HG02970 (cell line): ENCODE data around the gene FXYD6.

ENCODE experiments used
- ATAC-seq: cut with Tn5 transposase; IDR thresholded peaks from one replicate; pipeline ENCODE4 v1.9.1; 2021; ENCODE audit warnings: mild to moderate bottlenecking, moderate library complexity, moderate number of reproducible peaks; ENCODE audit not compliant: unreplicated experiment, low FRiP score

FXYD6 gene

DNA sequence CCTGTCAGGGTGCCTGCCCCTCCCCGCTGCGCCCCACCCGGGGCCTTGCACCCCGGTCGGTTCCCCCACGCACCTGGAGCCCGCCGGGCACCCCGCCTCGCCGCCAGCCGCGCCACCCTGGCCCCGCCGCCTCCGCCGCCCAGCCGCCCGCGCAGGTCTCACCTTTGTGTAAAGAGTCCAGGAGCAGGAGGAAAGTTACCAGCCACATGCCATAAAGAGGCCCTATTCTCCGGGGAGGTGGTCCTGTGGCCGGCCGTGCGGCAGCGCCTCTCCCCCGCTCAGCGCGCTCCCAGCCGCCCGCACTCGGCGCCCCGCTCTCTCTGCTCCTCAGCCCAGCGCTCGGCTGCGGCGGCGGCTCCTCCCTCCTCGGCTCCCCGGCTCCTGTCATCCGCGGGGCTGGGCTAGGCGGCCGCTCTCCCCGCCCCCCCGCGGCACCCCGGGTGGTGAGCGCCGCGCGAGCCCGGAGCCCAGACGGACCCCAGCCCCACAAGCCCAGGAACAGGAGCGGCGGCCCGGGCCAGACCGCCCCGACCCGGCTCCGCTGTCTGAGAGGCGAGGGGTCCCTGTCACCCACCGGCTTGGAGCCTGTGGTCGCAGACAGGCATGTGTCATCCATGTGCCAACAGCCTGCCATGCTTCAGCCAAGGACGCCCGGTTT, 79.5 kb downstream of the FXYD6 start, which contains the start of gene DSCAML1:
Gene DSCAML1, minus strand, starts transcription at position 345 of the 658 bp plus-strand sequence. Its CDS starts 137 bp downstream, at position 208.
- no peak for ATAC-seq

DNA sequence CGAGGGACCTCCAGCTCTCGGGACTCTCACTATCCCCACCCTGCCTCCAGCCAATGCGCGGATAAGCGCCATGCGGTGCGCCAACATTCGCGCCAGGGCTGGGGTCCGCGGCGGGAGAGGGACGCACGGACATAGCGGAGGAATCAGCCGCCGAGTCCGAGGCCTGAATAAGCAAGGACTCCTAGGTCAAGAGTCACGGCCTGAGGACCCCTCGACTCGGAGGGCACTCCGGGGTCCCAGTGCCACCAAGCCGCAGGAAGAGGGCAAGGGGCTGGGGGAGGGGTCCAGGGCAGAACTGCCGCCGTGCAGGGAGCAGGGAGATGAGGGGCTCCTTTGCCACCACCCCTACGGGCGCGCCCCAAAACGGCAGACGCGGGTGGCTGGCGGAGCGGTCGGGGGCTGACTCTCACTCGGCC, 80.0 kb downstream of the FXYD6 start:
- no peak for ATAC-seq

DNA sequence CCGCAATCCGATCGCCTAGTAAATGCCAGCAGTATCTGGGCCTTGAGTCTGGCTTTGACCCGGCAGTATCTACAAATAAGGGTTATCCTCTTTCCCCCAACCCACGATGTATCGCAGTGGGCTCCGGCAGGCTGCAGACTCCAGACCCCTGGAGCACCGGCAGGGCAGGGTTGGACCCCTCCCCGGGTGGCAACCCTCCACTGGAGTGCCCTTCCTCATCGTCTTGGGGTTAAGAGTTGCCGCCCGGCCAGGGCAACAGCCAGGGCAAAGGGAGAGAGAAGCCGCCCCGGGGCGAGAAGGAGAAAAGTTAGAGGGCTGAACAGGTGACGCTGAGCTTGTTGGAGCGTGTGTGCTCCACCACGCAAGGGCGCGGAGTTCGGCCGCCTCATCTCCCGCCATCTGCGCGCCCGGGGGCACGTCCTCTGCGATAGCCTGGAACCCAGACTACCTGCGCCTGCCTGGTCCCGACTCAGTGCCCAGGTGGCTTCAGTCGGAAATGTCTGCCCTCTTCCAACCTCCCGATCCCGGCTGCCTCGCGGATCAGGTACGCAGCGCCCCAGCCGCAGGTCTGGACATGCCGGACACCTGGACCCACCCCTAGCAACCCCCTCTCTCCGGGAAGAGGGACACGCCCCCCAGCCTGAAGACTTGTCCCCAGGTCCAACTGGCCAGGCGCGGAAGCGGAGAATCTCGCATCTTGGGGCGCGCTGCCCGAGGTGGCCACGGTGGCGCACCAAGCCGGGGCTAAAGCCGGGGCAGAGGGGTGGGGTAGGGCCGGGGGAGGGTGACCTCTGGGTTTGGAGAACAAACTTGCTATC, 80.6 kb downstream of the FXYD6 start:
- ATAC-seq, result no peak

DNA sequence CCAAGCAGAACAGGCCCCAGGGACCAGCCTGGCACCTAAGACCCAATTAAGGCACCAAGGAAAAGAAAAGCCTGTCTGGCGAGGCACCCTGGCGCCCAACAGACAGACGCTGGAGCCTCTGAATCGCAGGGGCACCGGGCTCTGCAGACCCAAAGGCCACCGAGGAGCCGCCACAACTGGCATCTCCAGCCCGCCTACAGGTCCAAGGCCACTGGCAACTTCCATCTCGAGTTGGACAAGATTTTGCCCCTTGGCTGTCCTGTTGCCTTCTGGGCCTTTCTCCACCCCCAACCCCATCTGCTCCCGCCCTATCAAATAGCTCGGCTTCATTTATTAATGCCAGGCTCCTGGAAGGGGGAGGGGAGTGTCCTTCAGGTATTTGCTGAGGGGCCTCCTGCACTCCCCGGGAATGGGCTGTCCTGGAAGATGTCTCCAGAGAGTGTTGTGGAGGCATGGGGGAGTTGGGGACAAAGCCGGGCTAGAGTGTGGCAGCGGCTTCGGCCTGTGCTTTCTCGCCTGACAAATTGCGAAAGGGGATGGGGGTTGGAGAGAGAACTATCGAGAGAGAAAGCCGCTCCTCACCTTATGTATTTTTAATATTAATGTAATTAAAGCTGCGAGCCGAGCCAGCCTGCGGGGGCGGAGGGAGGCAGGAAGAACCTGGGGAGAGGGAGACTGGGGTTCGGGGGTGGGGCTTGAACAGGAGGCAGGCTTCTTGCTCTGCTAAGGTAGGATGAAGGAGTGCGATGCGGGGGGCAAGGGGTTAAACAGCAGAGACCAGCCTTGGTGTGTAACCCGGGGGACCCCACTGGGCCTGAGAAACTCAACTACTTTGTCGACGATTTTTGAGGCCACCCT, 81.5 kb downstream of the FXYD6 start:
- no peak for ATAC-seq

DNA sequence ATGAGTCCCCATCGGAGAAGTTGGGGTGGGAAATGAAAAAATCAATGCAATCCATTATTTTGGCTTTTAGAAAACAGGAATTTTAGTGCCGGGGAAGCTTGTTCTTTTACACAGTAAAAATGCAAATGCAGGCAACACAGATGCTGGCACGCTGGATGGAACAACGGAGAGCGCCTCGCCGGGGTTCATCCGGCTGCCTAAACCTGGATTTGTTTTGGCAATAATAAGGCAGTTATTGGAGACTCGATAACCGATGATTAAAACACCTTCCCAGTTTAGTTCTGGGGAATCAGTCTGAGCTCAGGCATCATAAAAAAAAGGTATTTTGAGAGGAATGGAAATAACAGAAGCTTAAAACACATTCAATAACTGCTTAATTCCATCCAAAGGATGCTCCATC, 82.3 kb downstream of the FXYD6 start:
- no peak for ATAC-seq

DNA sequence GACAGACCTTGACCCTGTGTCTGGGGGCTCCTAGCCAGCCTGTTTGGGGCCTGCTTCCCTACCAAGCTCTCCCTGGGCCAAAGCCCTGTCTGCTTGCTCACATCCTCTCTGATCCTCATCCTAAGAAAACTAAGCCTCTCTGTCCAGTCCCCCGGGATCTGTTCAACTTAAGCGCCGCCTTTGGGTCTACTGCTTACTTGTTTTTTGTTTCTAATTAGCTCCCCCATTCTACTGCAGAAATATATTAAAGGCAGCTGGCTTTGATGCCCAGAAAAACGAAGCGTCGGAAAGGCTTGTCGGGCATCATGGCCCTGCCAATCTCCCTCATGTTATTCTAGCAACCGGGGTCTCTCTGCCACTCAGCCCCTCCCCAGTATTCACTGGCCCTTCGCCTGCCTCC, 82.9 kb downstream of the FXYD6 start:
- no peak for ATAC-seq

DNA sequence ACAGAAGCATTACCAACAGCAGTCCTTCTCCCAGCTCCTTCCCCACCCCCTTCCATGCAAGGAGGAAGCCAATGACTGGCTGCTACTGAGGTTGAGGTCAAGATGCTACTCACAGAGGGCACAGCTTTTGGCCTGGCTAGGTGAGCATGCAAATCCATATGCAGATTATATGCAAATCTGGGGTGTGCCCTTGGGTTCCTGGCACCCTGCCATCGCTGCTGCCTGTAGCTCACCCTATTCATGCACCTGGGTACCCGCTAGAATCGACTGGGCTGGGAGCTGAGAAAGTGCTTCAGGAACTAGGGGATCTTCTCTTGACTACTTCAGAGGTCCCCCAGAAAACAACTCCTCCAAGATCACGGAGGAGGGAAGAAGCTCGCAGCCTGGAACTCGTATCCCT, 83.5 kb downstream of the FXYD6 start:
- ATAC-seq, result no peak

DNA sequence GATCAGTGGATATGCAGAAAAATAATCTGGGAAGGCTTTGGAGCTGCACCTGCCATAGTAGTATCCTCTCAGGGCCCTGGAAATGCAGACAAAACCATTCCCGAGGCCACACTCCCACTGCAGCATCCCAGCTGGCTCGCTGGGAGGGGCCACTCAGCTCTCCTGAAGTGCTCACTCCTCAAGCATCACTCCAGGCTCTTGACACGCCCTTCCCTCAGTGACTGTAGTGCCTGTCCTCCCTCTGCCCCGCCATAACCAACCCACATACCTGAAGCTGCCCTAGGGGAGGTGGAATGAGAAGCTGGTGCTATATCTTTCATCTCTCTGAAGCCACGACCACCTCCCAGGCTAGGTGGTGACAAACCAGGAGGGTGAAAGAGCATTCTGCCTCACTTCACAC, 84.2 kb downstream of the FXYD6 start:
- no peak for ATAC-seq

DNA sequence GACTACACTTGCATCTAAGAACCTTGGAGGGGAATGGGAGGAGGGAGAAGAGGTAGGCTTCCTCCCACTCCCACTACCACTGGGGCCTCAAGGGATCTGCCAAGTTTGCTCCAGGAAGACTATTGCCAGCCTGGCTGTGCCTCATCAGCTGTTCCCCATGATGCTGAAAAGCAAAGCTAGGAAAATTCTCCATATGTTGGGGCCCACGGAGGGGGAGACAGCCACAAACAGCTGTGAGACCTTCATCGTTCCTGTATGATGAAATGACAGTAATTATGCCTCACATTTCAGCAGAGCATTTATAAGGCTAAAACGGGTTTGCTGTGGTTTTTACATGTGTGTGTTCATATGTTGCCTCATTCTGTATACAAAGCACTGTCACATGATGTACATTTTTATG, 86.2 kb downstream of the FXYD6 start:
- no peak for ATAC-seq

DNA sequence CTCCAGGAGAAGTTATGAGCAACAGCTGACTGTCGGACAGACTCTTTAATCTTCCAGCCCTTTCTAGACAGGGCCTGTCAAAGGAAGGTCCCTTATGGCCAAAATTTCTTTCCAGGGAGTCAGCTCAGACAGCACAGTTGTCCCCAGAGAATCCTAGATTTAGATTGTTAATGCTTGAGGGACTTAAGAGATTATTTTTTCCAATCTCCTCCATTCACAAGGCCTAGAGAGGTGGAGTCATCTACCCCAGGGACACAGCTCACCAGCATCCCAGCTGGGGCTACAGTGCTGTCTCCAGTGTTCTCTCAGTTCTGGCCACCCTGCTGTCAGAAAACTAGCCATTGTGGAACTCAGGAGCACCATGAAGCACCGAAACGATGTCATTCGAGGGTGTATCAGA, 87.2 kb downstream of the FXYD6 start:
- ATAC-seq, result no peak
